GM19023 (cell line): Measurements from ENCODE around the gene ARID5B.
"Not testable (repeated sequence)": the region's sequence is repeated elsewhere in the genome, so short reads cannot be mapped to it uniquely, and the experiment has no call there.

ENCODE experiments used
- ATAC-seq: cut with Tn5 transposase; IDR thresholded peaks from one replicate; pipeline ENCODE4 v1.9.1; 2021; ENCODE audit warnings: mild to moderate bottlenecking, moderate library complexity; ENCODE audit not compliant: unreplicated experiment

The ARID5B gene

DNA sequence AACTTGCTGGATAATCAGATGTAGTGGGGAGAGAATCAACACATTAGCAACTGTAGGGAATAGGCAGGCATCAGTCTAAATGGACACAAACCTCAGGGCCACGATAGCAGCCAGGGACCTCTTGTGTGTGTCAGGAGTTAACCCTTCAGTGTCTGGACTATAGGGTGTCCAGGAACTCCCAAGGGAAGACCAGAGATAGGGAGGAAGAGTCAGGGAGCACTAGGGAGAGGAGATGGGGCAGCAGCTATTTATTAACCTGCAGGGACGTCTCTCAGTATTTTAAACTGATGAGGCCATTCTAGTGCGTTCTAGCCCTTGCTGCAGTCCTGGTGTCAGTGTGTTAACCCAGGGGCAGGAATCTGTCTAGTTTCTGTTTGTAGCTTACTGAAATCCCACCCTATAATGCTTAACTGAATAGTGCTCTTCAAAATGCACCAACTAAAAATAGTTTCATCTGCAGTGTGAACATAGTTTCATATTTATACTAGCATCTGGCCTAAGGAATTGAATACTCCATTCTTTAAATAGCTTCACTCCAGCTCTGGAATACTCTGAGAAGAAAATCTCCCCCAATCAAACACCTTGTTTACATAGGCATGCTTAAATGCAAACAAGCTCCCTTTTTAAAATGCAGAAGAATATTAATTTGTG, 62.7 kb downstream of the ARID5B start:
- no peak for ATAC-seq

DNA sequence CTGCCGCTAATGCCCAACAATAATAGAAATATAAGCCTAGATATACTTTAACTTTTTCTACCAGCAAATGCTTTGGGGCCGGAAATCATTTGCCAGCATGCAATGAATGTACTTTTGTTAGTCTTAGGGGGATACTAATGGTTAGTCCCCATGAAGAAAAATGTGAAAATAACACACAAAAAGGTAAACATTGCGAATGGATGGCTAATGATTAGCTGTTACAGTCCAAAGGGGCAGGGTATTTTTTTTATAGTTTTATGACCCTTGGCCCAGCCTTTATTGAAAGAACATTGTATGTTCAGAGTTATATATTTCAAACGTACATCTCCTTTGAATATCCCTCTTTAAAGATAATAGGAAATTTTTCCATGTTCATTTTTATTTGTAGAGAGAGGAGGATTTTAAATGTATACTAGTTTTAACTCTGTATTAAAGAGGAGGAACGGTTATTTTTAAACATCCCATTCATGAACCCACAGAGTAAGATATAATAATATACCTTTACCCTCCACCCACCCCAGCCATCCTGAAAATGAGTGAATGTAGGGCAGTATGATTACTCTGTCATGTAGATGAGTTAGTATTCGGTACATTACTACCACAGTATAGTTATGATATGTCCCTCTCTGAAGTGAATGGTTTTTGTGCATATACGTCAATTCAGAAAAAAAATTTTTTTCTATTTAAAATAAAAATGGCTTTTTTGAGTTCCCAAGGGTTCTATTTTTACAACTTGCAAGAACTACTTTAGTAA, 63.6 kb downstream of the ARID5B start:
- ATAC-seq: no peak

DNA sequence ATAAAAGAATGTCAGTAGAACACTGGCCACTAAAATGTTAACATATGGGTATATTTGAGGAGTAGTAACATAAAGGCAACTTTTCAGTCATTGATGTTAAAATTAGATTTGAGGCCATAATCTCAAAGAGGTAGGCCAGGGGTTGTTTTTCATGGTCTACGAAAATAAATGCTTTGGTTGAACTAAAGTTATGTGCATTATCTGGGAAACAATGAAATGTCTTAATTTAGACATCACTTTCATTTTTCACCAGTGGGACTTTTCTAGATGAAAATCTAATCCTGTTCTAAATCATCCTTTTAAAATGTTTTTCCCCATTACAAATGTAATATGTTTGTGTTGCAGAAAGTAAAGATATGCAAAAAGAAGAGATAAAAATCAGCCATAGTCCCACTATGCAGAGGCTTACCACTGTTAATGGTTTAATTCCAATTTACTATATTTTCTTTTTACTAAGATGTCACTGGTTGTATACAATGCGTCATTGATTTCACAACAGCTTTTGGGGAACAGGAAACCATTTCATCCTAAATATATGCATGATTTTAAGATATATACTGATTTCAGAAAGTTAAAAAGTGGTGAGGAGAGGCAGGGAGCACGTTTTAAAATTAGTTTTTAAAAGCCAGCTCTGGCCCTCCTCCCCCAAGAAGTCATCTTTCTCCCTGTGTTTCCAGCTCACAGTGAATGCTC, 64.3 kb downstream of the ARID5B start:
- no peak for ATAC-seq

GRCh38 chr10:61967298-61967697, 65.8 kb downstream of the ARID5B start:
- ATAC-seq: no peak

DNA sequence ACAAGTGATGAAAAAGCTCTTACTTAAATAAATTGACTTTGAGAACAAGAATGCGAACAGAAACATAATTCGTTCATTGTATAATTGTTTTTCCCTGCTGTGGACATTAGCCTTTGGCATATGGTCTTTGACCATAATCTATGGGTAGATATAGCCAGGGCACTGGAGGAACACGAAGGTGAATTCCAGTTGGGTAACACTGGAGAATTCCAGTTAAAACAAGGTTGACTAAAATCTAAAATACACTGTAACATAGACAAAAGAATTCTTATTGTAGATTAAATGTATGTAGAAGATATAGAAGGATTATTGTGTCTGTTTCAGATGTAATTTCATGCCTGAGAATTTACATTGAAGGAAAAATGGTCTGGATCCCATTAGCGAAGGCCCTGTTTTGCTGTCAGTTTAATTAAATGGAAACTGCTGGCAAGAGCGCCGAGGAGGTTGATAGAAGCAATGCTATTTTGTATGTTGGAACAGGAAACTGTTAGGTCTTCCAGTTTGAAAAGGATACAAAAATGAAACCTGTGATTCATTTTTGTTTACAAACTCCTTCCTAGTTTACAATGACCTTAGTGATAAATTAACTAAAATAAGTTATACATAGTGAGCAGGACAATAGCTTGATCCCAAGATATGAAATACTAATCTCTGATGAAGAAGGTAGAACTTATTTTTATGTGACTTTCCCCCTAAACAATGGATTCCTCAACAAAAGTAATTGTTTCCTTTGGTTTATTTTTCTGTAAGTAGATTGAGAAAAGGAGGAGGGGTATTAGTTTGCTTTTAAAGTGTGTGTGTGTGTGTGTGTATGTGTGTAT, 68.9 kb downstream of the ARID5B start:
- no peak for ATAC-seq

DNA sequence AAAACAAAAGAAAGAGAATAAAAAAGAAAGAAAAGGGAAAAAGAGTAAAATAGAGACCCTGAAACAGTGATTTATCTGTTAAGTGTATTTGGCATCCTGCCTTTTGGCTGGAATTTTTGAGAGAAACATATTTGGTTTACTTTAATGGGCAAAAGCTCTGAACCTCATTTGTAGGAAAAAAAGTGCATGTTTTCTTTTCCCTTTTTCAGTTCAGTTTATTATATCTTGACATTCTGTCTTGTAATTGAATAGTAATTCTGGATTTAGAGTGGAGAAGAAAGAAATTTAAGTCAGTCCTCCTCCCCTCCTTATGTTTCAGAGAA, 69.5 kb downstream of the ARID5B start:
- ATAC-seq: no peak

DNA sequence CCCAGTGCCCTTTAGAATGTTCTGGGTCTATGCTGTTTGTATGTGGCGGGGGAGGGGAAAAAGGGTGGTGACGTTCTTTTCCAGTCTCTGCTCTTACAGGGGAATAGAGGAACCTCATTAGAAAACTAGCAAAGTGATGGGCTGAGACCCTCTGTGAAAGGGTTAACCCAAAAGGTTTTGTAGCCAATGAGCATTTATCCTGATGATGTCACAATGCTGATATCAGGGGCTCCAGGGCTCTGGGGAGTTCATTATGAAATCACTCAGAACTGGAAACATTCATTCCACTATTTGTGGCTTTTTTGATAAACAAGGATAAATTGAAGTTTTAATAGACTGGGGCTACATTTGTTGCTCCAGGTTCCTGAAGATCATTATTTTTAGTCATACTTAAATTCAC, 71.7 kb downstream of the ARID5B start:
- no peak for ATAC-seq

DNA sequence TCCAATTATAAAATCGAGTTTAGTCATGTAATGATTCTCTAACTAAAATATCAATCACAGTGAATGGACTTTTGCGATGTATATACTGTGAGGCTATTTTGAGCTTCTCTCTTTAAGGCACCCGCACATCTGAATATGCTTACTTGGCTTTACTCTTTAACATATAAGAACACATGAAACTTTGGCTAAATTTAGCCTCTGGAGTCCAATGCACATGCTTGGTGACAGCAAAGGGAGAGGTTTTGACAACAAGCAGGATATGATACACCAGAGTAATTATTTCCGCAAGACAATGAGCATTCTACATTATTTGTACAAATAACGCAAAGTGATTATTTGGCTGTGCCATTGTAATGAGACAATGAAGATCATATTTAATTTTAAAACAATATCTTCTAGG, 72.4 kb downstream of the ARID5B start:
- no peak for ATAC-seq

- ATAC-seq: peak; percentile 20
Observed at GRCh38 chr10:61974601-61975390, 73.3 kb downstream of the ARID5B start.

GRCh38 chr10:61975391-61975932, 74.0 kb downstream of the ARID5B start:
- ATAC-seq: peak; percentile 82

DNA sequence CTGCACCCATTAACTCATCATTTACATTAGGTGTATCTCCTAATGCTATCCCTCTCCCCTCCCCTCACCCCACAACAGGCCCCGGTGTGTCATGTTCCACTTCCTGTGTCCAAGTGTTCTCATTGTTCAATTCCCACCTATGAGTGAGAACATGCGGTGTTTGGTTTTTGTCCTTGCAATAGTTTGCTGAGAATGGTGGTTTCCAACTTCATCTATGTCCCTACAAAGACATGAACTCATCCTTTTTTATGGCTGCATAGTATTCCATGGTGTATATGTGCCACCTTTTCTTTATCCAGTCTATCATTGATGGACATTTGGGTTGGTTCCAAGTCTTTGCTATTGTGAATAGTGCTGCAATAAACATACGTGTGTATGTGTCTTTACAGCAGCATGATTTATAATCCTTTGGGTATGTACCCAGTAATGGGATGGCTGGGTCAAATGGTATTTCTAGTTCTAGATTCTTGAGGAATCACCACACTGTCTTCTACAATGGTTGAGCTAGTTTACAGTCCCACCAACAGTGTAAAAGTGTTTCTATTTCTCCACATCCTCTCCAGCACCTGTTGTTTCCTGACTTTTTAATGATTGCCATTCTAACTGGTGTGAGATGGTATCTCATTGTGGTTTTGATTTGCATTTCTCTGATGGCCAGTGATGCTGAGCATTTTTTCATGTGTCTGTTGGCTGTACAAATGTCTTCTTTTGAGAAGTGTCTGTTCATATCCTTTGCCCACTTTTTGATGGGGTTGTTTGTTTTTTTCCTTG, 75.6 kb downstream of the ARID5B start:
- not testable (repeated sequence) for ATAC-seq

DNA sequence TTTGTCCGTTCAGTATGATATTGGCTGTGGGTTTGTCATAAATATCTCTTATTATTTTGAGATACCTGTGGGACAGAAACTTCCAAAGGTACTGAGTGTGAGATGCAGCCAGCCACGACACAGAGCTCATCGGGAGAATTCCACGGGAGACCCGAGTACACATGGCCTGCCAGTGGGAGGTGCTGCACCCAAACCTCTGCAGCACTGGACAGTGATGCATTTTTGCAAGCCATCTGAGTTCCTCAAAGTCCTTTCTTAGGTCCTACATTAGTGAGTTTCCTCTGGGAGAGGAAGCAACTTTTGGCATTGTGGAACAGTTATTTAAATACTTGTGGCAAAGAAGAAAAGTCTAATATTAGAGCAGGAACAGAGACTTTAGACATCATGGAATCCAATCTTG, 77.5 kb downstream of the ARID5B start:
- ATAC-seq: no peak

DNA sequence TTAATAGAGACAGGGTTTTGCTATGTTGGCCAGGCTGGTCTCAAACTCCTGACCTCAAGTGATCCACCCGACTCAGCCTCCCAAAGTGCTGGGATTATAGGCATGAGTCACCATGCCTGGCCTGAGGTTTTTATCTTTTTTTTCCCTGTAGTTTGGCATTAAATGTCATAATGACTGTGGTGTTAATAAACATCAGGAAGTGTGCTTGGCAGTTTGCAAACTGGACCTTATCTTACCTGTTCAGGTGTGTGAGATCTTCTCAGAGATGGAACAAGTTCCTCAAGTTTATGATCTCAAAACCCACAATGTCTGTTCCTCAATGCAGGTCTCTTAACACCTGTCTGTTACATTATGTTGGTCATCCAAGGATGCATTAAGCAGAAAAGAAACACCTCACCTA, 80.0 kb downstream of the ARID5B start:
- no peak for ATAC-seq

- ATAC-seq: no peak
Observed at GRCh38 chr10:61983255-61983654, 81.8 kb downstream of the ARID5B start.

DNA sequence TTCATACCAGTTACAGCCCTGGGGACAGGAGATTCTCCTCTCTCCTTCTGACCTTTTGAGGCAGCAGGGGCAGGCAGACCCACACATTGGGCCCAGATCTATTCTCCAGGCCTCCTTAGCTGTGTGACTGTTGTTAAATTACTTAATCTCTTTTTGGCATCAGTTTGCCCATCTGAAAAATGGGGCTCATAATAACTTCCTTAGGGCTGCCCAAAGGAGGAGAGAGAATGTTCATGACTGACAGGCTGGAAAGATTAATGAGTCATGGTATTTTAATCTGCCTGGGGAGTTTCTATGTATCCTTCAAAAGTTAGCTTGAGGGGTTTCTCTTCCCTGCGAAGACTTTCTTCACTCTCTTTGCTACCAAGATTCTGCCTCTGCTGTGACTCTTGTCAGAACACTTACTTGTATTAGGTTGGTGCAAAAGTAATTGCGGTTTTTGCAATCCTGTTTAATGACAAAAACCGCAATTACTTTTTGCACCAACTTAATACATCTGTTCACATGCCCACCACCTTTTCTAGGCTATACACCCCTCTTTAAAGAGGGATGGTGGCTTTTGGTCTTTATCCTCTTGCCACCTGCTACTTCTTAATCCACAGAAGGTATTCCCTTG, 83.4 kb downstream of the ARID5B start:
- no peak for ATAC-seq

DNA sequence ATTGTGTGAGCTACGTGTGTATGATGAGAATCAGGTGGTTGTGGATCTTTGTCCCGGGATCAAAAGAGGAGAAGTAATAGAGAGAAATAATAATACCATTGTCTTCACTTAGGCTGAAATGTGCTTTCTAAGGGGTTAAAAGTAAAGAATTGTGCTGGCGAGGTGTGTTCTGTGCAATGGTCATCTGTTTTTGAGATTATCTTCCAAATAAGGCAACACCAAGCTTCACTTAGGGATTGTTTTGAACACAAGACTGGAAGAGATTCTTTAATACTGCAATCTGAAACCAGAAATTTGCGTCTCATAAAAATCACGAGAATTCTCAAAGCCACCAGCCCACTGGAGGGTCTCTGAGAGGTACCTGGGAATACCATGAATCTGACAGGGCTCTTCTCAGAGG, 84.2 kb downstream of the ARID5B start:
- no peak for ATAC-seq

GRCh38 chr10:61986382-61986781, 84.9 kb downstream of the ARID5B start:
- ATAC-seq: no peak

DNA sequence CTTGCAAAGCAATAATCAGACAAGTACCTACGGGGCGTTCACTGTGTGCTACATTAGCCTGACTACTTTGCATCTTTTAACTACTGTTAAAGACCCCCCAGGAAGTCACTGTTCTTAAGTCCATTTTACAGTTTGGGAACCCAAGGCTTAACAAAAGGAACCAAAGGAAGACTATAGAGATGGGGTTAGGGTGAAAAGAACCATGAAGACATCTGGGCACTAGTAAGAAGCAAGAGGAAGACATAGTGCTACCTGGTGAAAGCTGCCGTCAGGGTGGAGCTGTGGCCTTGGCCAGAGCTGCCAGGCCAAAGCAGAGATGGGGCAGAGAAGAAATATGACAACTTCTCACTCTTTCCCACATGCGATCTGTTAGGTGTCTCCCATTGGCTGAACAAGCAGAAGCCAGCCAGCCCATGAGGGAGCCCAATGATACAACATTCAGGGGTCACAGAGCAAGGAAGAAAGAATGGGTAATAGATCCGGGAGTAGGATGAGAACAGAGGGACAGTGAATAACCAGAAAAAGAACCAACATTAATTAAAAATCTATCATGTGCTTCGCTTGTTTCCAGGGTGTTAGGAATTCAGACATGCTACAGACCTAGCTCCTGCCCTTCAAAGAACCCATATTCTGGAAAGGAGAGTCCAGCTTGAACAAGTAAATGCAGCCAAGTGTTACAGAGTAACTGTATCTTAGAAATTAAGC, 85.4 kb downstream of the ARID5B start:
- no peak for ATAC-seq
